ENCODE data around the gene BTF3. TPM values are rescaled to one million over a fixed set of nuclear protein-coding genes. Genes with fewer than 3 reads are reported as not detected.
"Not testable (repeated sequence)": the region's sequence is repeated elsewhere in the genome, so short reads cannot be mapped to it uniquely, and the experiment has no call there.

BTF3 gene
- polyA plus RNA-seq, 3 donors: 486 to 559 (median 512) TPM

DNA sequence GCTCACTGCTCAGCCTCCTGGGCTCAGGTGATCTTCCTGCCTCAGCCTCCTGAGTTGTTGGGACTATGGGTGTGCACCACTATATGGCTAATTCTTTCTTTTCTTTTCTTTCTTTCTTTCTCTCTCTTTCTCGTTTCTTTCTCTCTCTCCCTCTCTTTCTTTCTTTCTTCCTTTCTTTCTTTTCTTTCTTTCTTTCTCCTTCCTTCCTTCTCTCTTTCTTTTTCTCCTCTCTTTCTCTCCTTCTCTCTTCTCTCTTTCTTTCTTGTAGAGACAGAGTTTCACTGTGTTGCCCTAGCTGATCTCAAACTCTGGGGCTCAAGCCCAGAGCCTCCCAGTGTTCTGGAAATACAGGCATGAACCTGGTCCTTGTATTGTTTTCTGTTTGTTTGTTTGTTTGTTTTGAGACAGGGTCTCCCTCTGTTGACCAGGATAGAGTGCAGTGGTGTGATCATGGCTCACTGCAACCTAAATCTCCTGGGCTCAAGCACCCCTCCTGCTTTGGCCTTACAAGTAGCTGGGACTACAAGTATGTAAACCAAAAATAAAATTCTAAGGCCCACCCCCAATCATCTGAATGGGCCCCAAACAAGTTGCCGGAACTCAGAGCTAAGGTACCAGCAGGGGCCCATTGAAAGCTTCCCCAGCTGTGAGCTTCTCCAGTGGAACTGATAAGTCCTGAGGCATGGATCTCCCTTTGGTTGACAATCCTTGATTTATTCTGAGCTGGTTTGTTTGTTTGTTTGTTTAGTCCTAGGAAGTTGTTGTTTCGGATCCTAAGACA lies 11.9 kb upstream of the BTF3 start:
- H3K27me3 Mint-ChIP-seq (ENCODE audit: low read depth in 3 of 3): peaks cover 12 to 20% (median 17%) of the 10 kb centered on the region in 3 donors

GRCh38 chr5:73487257-73487656 lies 11.0 kb upstream of the BTF3 start:
- 100% methylated on average over 3 of the region's 4 CpGs for WGBS (ENCODE audit: insufficient coverage)
- H3K4me1 Mint-ChIP-seq; H3K4me3 Mint-ChIP-seq; H3K4me1 ChIP-seq (ENCODE audit: control insufficient read depth in 1 of 2, insufficient read depth in 2 of 2, low read length in 2 of 2); H3K9ac ChIP-seq (ENCODE audit: insufficient read depth, low read length, poor library complexity, severe bottlenecking); DNase-seq; H4K20me1 ChIP-seq (ENCODE audit: insufficient read depth, low read length); intact Hi-C loops (cut with micrococcal nuclease); H3K27me3 ChIP-seq (ENCODE audit: control insufficient read depth in 2 of 2, insufficient read depth in 2 of 2, low read length in 2 of 2); H3K79me2 ChIP-seq (ENCODE audit: insufficient read depth, low read length); H3K27ac ChIP-seq (ENCODE audit: low read depth in 1 of 2, low read length in 2 of 2); H3K9me3 ChIP-seq (replicated peaks in 1 of 2; ENCODE audit: control insufficient read depth in 1 of 2, insufficient read depth in 1 of 2, low read length in 2 of 2); H3K36me3 Mint-ChIP-seq; H3K4me2 ChIP-seq (replicated peaks; ENCODE audit: extremely low read depth, low read length, poor library complexity, severe bottlenecking); H2AFZ ChIP-seq (ENCODE audit: insufficient read depth, low read depth, low read length, poor library complexity, severe bottlenecking); H3K9me3 Mint-ChIP-seq; H3K36me3 ChIP-seq (replicated peaks in 1 of 2; ENCODE audit: control insufficient read depth in 1 of 2, insufficient read depth in 2 of 2, low read length in 2 of 2); H3K4me3 ChIP-seq (replicated peaks in 1 of 3; ENCODE audit: low read depth in 2 of 3, low read length in 3 of 3): not testable (repeated sequence)
- peak overlapping the region in 2 of 7 donors; percentile 50 to 54 for H3K27ac Mint-ChIP-seq
- H3K27me3 Mint-ChIP-seq (ENCODE audit: low read depth in 3 of 3): peaks cover 12 to 16% (median 14%) of the 10 kb centered on the region in 3 donors

More for the DNA sequence above, 11.9 kb upstream of the BTF3 start:
- no peak overlapping the region for H3K4me2 ChIP-seq (replicated peaks; ENCODE audit: extremely low read depth, low read length, poor library complexity, severe bottlenecking)
- Mint-ChIP-seq H3K4me1 (no peaks in the 10 kb centered on the region), H3K9me3 (peaks cover 0 to 3% (median 0%) of the 10 kb centered on the region in 7 donors), H3K4me3 (no peak overlapping the region), H3K36me3 (no peaks in the 10 kb centered on the region), H3K27ac (no peak overlapping the region)
- no peaks in the 10 kb centered on the region for H4K20me1 ChIP-seq (ENCODE audit: insufficient read depth, low read length)
- H3K4me1 ChIP-seq (ENCODE audit: control insufficient read depth in 1 of 2, insufficient read depth in 2 of 2, low read length in 2 of 2): no peaks in the 10 kb centered on the region
- H3K79me2 ChIP-seq (ENCODE audit: insufficient read depth, low read length): no peaks in the 10 kb centered on the region
- DNase-seq: no peak
- H3K9me3 ChIP-seq (replicated peaks in 1 of 2; ENCODE audit: control insufficient read depth in 1 of 2, insufficient read depth in 1 of 2, low read length in 2 of 2): no peaks in the 10 kb centered on the region
- no peaks in the 10 kb centered on the region for H3K36me3 ChIP-seq (replicated peaks in 1 of 2; ENCODE audit: control insufficient read depth in 1 of 2, insufficient read depth in 2 of 2, low read length in 2 of 2)
- WGBS (ENCODE audit: insufficient coverage): 94% methylated on average over 2 of the region's 3 CpGs
- peaks cover 3 to 4% of the 10 kb centered on the region in 2 donors for H3K27me3 ChIP-seq (ENCODE audit: control insufficient read depth in 2 of 2, insufficient read depth in 2 of 2, low read length in 2 of 2)
- H2AFZ ChIP-seq (ENCODE audit: insufficient read depth, low read depth, low read length, poor library complexity, severe bottlenecking): no peak overlapping the region
- H3K9ac ChIP-seq (ENCODE audit: insufficient read depth, low read length, poor library complexity, severe bottlenecking): no peak overlapping the region
- H3K27ac ChIP-seq (ENCODE audit: low read depth in 1 of 2, low read length in 2 of 2): no peak overlapping the region
- no peak for TF ChIP-seq CTCF (IDR thresholded peaks at IDR 0.05)
- intact Hi-C loops (cut with micrococcal nuclease): no loop called here
- H3K4me3 ChIP-seq (replicated peaks in 1 of 3; ENCODE audit: low read depth in 2 of 3, low read length in 3 of 3): no peak overlapping the region

Measured in CD14-positive monocyte (primary cell).